Kidney epithelial cell (primary cell): ENCODE results near the gene FILIP1. TPM values are rescaled to one million over a fixed set of nuclear protein-coding genes. Genes with fewer than 3 reads are reported as not detected.

ENCODE experiments used
- DNase-seq: peaks from one replicate; pipeline ENCODE4 v3.0.0-alpha.2; 2010; ENCODE audit warnings: low read depth
- H3K27me3 ChIP-seq: 2 replicates; pipeline ENCODE4 v1.6.0; 2011; ENCODE audit warnings: low read length; ENCODE audit not compliant: control insufficient read depth, insufficient read depth
- H3K36me3 ChIP-seq: 2 replicates; pipeline ENCODE4 v1.5.1; 2011; ENCODE audit warnings: low read length; ENCODE audit not compliant: control insufficient read depth, insufficient read depth
- H3K4me3 ChIP-seq: 2 replicates; pipeline ENCODE4 v1.5.1; 2011; ENCODE audit warnings: low read depth, mild to moderate bottlenecking, control low read depth, low read length
- CTCF ChIP-seq: IDR thresholded peaks from 2 replicates; pipeline ENCODE4 v1.5.1; 2011; ENCODE audit warnings: mild to moderate bottlenecking, moderate library complexity, low read length, control low read depth, inconsistent platforms; ENCODE audit not compliant: insufficient read depth, poor library complexity, severe bottlenecking
- total RNA-seq: library from RNA; depleted of rRNA; stranded (reverse); fragments of >200 nt; gene quantifications from 2 replicates; pipeline ENCODE4 v1.2.3, GENCODE V29; 2015

The FILIP1 gene
- total RNA-seq, 1 donor from 2014 or later: 0.04 TPM

- no peak for TF ChIP-seq CTCF
- Histone ChIP-seq H3K4me3 (no peak overlapping the region), H3K36me3 (no peaks in the 10 kb centered on the region), H3K27me3 (no peaks in the 10 kb centered on the region)
- DNase-seq: no peak
These were observed 218.5 kb downstream of the FILIP1 start for GRCh38 chr6:75275067-75275466.

GRCh38 chr6:75273009-75273408, 220.6 kb downstream of the FILIP1 start:
- H3K4me3 ChIP-seq: no peak overlapping the region
- no peak for TF ChIP-seq CTCF
- H3K36me3 ChIP-seq: no peaks in the 10 kb centered on the region
- DNase-seq: no peak
- no peaks in the 10 kb centered on the region for H3K27me3 ChIP-seq

- no peak for TF ChIP-seq CTCF
- Histone ChIP-seq H3K36me3 (no peaks in the 10 kb centered on the region), H3K4me3 (no peak overlapping the region), H3K27me3 (no peaks in the 10 kb centered on the region)
- DNase-seq: peak; percentile 38
These were observed 221.3 kb downstream of the FILIP1 start for GRCh38 chr6:75272145-75272840.

- DNase-seq: no peak
- no peak for TF ChIP-seq CTCF
- Histone ChIP-seq H3K27me3 (no peaks in the 10 kb centered on the region), H3K4me3 (no peak overlapping the region), H3K36me3 (no peaks in the 10 kb centered on the region)
These were observed 224.6 kb downstream of the FILIP1 start for GRCh38 chr6:75268988-75269354.

- Histone ChIP-seq H3K36me3 (no peaks in the 10 kb centered on the region), H3K27me3 (no peaks in the 10 kb centered on the region), H3K4me3 (no peak overlapping the region)
- no peak for TF ChIP-seq CTCF
- peak; percentile 58 for DNase-seq
These were observed 225.2 kb downstream of the FILIP1 start for GRCh38 chr6:75268121-75268987.
